Stimulated activated CD4-positive, alpha-beta T cell treated with anti-CD3 and anti-CD28 coated beads, Interleukin-15, amount 100 ng/mL, for 1 hour (primary cell): ENCODE results near the gene THSD8.
A peak's percentile ranks its signal among the peaks of the same experiment; 100 is the strongest.

ENCODE experiments used
- DNase-seq, 2 donors: peaks; one replicate each; pipeline ENCODE4 v3.0.0-alpha.2; 2020; ENCODE audit warnings: low read depth in 1 of 2, low spot score in 1 of 2

Gene THSD8

DNA sequence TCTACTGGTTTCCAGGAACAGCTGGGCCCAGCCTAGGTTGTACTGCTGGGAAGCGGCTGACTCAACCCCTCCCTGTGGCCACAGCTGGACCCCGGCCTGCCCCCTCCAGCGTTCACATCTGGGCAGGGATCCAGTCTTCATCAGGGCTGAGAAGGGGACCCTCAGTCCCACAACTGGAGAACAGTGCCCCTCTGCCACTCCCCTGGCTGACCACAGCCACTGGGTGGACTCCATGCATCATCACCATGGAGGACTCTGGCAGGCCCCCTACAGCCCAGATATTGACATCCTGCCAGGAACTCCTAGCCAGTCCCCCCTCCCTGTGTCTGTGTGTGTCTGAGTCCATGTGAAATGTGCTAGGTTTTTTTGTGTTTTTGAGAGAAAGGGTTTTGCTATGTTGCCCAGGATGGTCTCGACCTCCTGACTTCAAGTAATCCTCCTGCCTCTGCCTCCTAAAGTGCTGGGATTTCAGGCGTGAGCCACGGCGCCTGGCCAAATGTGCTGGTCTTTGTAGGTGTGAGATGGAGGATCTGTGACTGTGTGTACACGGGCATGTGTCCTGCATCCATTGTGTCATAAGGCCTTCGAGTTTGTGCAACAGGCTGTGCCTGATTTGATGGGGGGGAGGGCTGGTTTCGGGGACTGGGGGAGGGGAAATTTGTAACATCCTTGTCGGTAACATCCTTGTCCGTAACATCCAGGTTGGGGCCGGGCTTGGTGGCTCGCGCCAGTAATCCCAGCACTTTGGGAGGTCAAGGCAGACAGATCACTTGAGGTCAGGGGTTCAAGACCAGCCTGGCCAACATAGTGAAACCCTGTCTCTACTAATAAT, 22.5 kb upstream of the THSD8 start:
- no peak for DNase-seq

DNA sequence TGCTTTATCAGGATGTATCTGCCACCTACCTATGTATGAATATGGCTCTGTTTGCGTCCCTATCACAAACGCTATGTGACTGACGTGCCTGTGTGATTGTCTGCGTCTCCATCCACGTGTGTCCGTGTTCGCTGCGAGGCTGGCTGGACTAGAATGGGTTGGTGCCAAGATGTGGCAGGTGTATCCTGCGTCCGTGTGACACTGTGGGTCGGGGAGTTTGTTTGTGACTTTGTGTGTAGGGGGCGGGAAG, 19.8 kb upstream of the THSD8 start:
- no peak for DNase-seq

DNA sequence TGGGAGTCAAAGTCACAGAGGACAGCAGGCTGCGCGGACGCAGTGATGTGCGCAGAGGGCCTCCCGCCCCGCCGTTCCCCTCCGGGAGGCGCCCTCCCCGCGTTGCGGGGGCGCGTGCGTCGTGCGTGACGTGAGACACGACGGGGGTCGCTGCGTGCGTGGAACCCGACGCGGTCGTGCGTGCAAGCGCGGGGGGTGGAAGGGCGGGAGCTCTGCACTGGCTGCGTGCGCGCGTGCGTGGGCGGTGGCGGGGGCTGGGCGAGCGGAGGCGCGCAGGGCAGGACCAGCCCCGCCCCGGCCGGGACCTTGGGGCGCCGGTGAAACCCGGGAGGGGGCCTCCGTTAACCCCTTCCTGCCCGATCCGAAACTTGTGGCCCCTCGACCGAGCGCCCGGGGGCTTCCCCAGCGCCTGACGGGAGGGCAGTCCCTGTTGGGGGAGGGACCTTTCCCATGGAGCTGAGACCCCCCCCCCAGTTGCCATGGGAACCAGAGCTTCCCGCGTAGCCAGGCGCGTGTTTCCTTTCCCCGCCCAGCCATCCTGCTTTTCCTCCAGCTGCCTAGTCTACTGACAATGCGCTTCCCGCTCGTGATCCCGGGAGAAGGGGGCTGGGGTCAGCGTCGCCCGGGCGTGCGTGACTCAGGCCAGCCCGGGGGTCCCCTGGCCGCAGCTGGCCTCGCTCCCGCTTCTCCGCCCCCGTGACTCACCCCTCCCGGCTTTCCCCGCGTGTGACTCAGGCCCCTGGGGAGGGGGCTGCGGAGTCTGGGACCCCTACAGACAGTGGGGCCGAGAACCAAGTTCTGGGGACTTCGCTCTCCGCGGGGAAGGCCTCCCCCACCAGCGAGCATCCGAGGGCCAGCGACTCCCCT, 19.2 kb upstream of the THSD8 start:
- peak; percentile 80 to 83 for DNase-seq

DNA sequence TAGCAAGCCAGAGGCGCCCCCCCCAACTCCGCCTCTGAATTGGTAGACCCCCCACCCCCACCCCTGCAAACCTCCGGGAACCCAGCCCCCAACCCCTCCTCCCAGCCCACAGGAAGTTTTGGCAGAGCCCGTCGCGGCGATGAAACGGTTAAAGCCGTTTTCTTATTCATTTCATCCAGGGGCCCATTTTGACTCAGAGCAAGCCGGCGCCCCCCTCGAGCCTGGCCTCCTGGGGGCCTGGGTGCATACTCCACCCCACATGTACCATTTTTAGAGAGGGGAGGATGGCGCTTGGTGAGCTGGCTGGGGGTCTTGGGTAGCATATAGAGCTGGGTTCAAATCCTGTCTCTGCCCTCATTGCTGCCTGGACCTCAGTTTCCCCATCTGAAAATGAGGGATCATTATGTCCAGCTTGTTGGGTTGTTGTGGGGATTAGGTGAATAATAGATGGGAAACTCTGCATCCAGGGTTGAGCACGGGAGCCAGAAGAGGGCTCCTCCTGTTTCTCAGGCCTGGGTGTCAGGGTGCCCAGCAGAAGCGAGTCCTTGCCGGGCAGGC, 18.5 kb upstream of the THSD8 start:
- DNase-seq = no peak

DNA sequence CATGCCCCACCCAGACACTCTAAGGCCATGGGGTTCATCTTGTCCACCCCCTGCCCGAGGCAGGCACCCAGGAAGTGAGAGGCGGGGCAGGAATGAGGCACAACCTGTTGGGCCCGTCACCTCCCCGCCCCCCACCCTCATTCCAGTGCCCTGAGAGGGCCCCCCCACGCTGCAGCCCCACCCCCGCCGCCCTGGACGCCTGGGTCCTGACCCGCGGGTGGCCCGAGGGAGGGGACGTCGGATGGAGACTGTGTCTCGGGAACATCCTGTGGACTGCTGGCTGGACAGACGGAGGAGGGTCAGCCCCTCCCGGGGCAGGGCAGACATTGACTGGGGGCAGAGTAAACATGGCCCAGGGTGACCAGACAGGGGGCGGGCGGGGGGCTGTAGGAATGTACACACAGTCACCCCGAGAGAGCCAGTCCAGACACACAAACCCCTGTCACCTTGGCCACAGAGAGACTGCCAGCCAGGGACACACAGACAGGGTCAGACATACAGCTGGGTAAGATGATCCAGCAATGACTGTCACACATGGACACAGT, 17.9 kb upstream of the THSD8 start:
- no peak for DNase-seq

DNA sequence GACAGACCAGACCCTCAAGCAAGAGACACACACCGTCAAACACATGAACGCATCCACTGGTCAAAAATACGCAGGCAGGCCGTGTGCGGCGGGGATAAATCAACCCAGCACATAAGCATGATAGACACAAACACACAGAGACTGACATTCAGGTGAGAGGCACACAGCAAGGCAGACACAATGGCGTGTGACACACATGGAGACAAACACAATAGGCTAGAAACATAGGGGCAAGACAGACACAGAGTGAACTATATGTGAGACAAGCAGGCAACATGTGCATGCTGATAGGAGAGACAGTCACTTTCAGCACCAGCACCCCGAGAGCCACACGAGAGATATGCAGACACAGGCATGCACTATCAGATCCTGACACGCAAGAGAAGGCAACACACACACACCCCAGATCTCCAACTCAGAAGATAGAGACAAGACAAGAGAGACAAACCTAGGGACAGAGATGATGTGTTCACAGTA, 17.4 kb upstream of the THSD8 start:
- no peak for DNase-seq

DNA sequence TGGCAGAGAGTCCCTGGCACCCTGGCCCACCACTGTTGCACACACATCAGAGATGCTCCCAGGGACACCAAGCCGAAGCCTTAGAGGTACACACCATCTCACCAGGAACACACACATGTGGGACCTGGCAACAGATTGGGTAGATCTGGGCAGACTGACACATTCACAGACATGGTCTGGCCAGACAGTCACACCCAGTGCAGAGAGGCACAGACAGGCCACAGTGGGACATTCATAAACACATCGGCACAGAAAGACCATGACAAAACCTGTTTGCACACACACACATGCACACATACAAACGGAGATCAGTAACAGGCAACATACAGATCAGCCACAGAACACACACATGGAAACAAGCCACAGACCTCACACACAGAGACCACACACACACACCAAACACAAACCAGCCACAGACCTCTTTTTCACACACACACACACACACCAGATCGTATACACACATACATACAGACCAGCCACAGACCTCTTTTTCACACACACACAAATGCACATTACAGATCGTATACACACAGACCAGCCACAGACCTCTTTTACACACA, 16.9 kb upstream of the THSD8 start:
- DNase-seq = no peak

DNA sequence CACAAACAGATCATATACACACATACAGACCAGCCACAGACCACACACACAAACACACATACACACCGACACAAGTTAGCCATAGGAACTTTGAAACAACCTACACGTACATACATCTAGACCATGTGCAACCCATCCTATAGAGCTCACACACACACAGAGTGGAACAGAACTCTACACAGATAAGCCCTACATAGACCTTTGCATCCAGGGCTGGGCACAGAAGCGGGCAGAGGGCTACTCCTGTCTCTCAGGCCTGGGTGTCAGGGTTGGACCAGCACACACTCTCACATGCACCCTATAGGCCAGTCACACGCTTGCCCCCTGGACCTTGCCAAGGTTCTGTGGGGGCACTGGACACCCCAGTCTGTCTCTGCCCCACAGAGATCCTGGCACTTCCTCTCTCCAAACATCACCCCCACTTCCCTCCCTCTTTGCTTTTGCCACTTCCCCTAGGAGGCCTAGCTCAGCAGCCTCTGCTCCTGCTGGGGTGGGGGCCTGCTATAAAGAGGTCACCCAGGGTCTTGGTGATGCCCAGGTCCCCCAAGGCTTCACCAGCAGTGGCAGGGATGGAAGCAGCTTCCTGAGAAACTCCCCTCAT, 16.3 kb upstream of the THSD8 start:
- DNase-seq = no peak

DNA sequence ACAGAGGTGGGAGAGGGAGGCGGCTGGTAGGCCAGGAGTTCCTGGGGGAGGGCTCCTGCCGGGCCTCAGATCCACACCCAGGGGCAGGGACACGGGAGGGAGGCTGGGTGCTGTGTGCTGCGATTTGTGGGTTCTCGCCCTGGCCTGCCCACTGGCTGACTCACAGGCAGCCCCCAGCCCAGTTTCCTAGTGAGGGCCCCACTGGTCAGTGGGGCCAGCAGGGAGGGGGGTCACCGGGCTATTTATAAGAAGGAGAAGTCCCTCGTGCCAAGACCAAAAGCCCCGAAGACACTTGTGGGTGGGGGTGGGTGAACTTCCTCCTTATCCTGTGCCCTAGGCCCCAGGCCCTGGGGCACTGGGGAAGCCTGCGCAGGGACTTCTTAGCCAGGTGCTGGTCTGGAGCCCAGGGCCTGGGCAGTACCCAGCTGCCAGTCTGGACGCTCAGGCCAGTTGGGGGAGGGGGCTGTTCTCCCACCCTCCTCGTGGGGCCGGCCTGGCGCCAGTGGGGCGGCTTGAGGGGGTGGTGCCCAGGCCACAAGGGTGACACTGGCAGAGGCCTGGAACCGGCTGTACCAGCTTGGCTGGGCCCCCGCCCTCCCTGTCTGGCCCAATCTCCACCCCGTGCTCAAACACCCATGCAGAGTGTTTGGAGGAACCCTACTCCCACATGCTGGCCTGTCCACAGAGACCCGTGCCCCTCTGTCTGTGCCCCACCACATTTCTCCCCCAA, 15.6 kb upstream of the THSD8 start:
- no peak for DNase-seq

DNA sequence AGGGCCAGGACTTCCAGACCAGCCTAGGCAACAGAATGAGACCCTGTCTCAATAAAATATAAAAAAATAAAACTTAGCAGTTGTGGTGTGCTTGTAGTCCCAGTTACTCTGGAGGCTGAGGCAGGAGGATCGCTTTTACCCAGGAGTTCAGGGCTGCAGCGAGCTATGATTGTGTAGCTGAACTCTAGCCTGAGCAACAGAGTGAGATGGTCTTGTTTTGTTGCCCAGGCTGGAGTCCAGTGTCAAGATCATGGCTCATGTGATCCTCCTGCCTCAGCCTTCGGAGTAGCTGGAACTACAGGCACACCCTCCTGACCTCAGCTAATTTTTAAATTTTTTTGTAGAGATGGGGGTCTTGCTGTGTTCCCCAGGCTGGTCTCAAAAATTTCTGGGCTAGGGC, 14.9 kb upstream of the THSD8 start:
- no peak for DNase-seq

DNA sequence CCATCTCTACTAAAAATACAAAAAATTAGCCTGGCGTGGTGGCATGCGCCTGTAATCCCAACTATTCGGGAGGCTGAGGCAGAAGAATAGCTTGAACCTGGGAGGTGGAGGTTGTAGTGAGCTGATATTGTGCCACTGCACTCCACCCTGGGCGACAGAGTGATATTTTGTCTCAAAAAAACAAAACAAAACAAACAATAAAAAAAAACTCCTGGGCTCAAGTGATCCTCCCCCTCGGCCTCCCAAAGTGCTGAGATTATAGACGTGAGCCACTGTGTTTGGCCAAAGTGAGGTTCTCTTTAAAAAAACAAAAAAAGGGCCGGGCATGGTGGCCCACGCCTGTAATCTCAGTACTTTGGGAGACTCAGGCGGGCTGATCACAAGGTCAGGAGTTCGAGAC, 14.4 kb upstream of the THSD8 start:
- no peak for DNase-seq

DNA sequence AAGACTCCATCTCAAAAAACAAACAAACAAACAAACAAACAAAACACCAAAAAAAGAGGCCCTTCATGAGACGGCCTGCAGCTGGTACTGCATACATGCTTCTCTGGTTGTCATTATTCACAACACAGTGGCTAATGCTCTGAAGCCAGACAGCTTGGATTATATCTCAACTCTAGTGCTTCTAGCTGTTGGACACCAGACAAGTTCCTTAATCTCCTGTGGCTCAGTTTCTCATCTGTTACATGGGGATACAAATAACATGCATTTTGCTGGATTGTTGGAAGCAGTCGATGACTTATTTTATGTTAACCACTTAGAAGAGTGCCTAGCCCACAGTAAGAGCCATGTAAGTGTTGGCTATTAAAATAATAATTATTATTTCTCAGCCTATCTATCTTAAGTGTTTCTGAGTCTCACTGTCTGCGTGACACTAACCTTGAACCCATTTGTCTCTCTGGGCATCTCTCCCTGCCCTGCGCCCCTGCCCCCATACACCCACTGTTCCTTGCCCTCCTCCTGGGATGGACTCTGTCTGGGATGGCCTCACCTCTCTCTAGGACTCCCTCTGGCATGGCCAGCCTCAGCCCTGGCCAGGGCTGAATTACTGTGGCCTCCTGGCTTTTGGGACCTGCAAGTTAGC, 13.7 kb upstream of the THSD8 start:
- no peak for DNase-seq

DNA sequence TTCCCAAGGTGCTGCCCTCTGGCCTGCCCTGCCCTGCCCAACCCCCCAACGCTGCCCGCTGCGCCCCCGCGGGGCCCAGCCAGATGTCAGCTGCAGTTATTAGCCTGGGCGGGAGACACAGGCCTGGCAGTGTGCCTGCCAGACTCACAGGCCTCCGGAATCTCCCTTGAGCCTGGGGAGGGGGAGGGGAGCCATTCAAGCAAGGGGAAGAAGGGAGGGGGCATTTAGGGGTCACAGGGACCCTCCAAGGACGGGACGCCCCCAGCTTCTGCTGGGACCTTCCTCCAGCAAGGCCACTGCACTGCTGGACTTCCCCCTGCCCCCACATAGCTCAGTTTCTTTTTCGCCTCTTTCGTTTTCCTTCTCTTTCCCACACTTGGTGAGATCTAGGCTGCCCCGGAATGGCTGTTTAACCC, 13.2 kb upstream of the THSD8 start:
- DNase-seq = no peak

DNA sequence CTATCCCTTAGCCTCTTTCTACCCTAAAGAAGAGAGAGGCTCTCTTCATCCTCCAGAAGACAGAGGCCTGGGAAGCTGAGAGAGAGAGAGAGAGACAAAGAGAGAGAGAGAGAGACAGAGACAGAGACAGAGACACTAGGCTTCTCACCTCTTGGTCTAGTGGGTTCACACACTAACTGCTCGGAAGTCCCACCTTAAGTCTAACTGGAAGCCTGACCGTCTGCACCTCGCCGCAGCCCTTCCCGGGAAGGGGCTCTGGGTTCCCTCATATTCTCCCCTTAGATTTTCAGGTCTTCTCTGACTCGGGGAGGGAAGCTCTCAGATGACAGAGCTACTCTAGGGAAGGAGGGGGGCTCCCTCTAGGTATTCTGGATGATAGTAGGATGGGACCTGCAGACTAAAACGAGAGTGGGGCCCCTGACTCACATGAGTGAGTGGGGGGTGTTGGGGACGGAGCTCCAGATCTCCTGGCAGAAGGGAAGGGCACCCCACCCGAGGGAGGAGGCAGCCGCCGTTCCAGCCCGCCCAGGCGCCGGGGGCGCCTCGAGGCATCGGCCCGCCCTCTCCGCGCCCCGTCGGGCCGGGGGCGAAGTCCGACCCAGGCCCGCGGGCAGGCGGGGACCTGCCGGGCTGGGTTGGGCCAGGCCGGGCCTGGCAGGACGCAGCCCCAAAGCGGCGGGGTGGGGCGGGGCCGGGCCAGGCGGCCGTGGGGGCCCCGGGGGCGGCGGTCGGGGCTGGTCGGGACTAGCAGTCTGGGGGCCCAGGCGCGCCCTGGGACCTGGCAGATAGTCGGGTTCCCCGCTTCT, 12.6 kb upstream of the THSD8 start:
- no peak for DNase-seq

DNA sequence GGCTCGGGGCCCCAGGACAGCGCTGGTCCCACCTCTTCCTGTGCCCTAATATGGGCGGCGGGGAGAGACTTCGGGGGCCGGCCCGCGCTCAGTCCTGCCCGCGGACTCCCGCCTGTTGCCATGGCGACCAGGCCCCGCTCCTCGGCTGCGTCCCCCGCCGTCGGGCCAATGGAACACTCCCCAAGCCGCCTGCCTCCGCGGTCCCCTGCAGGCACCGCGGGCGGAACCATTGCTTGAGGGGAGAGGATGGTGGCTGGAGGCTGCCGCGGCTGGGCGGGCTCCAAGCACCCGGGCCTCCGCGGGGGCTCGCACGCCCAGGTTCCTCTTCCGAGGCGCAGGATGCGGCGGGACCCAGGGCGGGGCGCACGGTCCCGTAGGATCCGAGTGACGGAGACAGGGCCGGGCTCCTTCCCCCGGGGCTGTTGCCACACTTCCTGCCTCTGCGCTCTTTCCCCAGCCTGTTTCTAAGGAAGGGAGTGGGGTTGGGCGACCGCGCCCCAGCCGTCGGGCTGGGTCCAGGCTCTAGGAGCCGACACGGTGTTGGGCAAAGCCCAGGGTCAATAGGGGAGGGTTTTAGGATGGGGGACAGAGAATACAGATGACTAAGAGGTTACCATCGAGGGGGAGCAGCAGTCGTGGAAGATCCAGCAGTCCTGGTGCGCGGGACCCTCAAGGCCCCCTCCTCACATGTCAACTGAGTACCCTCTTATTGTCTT, 11.8 kb upstream of the THSD8 start:
- peak; percentile 74 to 85 for DNase-seq

DNA sequence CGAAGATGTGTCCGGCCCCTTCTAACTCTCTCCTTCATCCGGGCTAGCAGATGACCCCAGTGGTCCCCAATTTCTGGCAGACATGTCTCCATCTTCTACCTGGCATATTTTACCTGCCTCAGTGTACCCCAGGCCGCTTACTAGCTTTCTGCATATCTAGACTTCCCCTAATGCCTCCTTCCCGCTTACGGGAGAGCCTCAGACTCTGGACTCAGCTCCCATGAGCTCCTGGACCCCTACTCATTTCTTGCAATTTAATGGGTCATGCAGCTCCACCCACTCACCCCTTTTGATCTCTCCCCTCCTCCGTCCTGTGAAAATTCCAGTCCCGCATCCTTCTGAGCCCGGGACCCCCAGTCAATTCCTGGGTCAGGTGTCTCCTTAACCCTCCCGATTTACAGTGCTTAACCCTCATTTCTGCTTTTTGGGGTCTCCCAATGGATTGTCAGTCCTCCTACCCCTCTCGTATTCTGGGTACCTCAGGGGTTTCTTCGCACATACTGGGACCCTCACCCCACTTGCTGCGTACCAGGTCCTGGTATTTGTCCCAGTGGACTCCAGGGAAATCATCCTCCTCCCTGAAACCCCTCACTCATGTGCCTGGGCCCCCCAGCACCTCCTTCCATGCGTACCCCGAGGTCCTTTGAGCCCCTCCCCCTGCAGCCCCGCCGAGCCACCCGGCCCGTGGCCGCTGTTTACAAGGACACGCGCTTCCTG, 11.1 kb upstream of the THSD8 start:
- no peak for DNase-seq

DNA sequence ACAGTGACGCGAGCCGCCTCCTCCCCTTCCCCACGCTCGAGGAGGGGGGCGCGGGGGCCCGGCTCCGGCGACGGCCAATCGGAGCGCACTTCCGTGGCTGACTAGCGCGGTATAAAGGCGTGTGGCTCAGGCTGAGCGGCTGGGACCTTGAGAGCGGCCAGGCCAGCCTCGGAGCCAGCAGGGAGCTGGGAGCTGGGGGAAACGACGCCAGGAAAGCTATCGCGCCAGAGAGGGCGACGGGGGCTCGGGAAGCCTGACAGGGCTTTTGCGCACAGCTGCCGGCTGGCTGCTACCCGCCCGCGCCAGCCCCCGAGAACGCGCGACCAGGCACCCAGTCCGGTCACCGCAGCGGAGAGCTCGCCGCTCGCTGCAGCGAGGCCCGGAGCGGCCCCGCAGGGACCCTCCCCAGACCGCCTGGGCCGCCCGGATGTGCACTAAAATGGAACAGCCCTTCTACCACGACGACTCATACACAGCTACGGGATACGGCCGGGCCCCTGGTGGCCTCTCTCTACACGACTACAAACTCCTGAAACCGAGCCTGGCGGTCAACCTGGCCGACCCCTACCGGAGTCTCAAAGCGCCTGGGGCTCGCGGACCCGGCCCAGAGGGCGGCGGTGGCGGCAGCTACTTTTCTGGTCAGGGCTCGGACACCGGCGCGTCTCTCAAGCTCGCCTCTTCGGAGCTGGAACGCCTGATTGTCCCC, 10.4 kb upstream of the THSD8 start, which contains the start of gene JUNB:
TSS of gene JUNB (plus strand) at position 142 of the 706 bp plus-strand sequence. CDS start at position 428, 286 bp downstream.
- peak; percentile 94 to 98 for DNase-seq
